ENCODE results near the gene RNF44. TPM values are rescaled to one million over a fixed set of nuclear protein-coding genes. Genes with fewer than 3 reads are reported as not detected.

RNF44 gene
- total RNA-seq, 1 experiment from 2014 or later = 172 TPM

- Mint-ChIP-seq H3K36me3 (ENCODE audit: insufficient read depth in 1 of 3, low read depth in 3 of 3) (peaks cover 0 to 6% (median under 1%) of the 10 kb centered on the region in 3 experiments; a peak in 3 of 7 replicates), H3K27ac (peak overlapping the region; percentile 2 to 47 (median 6); a peak in 5 of 7 replicates), H3K27me3 (ENCODE audit: low read depth) (peaks cover 2% of the 10 kb centered on the region; the same call in 1 of the 2 replicates), H3K4me1 (peaks cover 3 to 6% of the 10 kb centered on the region in 2 experiments; a peak in 3 of 4 replicates), H3K9me3 (no peaks in the 10 kb centered on the region), H3K4me3 (no peak overlapping the region)
- no peak for DNase-seq
- Histone ChIP-seq H2AK5ac (ENCODE audit: insufficient read length, low read length) (no peak overlapping the region), H4K8ac (replicated peaks; ENCODE audit: insufficient read length, low read depth, low read length) (no peak overlapping the region), H3K9ac (ENCODE audit: extremely low read depth, insufficient read length, low read length) (no peak overlapping the region), H3K23ac (ENCODE audit: insufficient read length, low read depth, low read length) (no peak overlapping the region), H2BK20ac (ENCODE audit: low read depth, low read length, poor library complexity, severe bottlenecking) (no peak overlapping the region), H3T11ph (ENCODE audit: low read length) (no peak overlapping the region), H3K4ac (ENCODE audit: low read depth, low read length) (no peak overlapping the region), H3K56ac (ENCODE audit: insufficient read length, low read depth, low read length) (no peak overlapping the region), H3K14ac (ENCODE audit: insufficient read depth, low read length) (no peak overlapping the region), H3K79me1 (ENCODE audit: insufficient read depth, low read depth, low read length, poor library complexity, severe bottlenecking) (no peaks in the 10 kb centered on the region), H3K23me2 (ENCODE audit: insufficient read length, low read depth, low read length, poor library complexity, severe bottlenecking) (no peaks in the 10 kb centered on the region), H2BK120ac (ENCODE audit: low read depth, low read length, poor library complexity, severe bottlenecking) (no peak overlapping the region), H3K18ac (ENCODE audit: insufficient read length, low read depth, low read length) (no peak overlapping the region), H2BK12ac (ENCODE audit: insufficient read length, low read depth, low read length) (no peak overlapping the region), H2AFZ (ENCODE audit: low read length) (no peak overlapping the region), H2BK15ac (ENCODE audit: low read depth, low read length) (no peak overlapping the region), H2BK5ac (ENCODE audit: insufficient read length, low read length) (no peak overlapping the region), H3K9me3 (ENCODE audit: control insufficient read depth, low read depth, low read length) (no peaks in the 10 kb centered on the region), H4K20me1 (ENCODE audit: control insufficient read depth, insufficient read depth, insufficient read length) (no peaks in the 10 kb centered on the region), H3K79me2 (ENCODE audit: insufficient read depth, low read length) (no peaks in the 10 kb centered on the region), H4K91ac (ENCODE audit: insufficient read length, low read depth, low read length) (no peak overlapping the region), H4K5ac (ENCODE audit: insufficient read length, low read depth, low read length) (no peak overlapping the region), H3K4me2 (ENCODE audit: insufficient read depth, insufficient read length, low read length) (no peak overlapping the region), H3K27me3 (ENCODE audit: insufficient read depth, low read length) (0 out of 2 replicates have a peak, but pooled peaks cover 2% of the 10 kb centered on the region), H3K4me1 (ENCODE audit: insufficient read depth, low read length) (no peaks in the 10 kb centered on the region), H3K27ac (ENCODE audit: insufficient read length, low read depth, low read length) (no peak overlapping the region)
- TF ChIP-seq CTCF (conservative IDR thresholded peaks at IDR 0.05) = no peak
- WGBS (ENCODE audit: extremely low coverage, insufficient read length, low lambda C conversion rate) = no CpG with 5 or more reads among the region's 11 CpGs
Observed at GRCh38 chr5:176514244-176514950, 22.8 kb downstream of the RNF44 start.

Data from H9 (cell line).